SK-N-MC (cell line): ENCODE measurements around the gene AGPAT3.

Experiments
- DNase-seq: peaks from one replicate; pipeline ENCODE4 v3.0.0-alpha.2; 2011; ENCODE audit warnings: low read depth, low spot score
- H3K27ac ChIP-seq: fragments of 200-600 bp; sonication (generic); 2 replicates; pipeline ENCODE4 v1.5.1; 2016; ENCODE audit warnings: mixed run types
- H3K36me3 ChIP-seq: fragments of 200-600 bp; sonication (generic); 2 replicates; pipeline ENCODE4 v1.6.1; 2017; ENCODE audit warnings: antibody characterized with exemption, low read length, mixed read lengths; ENCODE audit not compliant: insufficient read depth
- H3K4me3 ChIP-seq: fragments of 200-600 bp; sonication (generic); 2 replicates; pipeline ENCODE4 v1.5.1; 2016
- H3K9ac ChIP-seq: fragments of 200-600 bp; sonication (generic); 2 replicates; pipeline ENCODE4 v1.8.0; 2017; ENCODE audit warnings: mixed run types, mixed read lengths; ENCODE audit not compliant: insufficient read length
- H3K9me3 ChIP-seq: fragments of 200-600 bp; sonication (generic); 2 replicates; pipeline ENCODE4 v1.6.1; 2017; ENCODE audit warnings: low read depth, mild to moderate bottlenecking, antibody characterized with exemption, low read length, moderate library complexity, mixed read lengths
- EZH2 ChIP-seq: fragments of 200-600 bp; sonication (generic); IDR thresholded peaks from one replicate; pipeline ENCODE4 v1.6.1; 2017; ENCODE audit warnings: antibody characterized with exemption
- FOXP2 ChIP-seq: optimal IDR thresholded peaks from 2 replicates; pipeline ENCODE3; 2011; ENCODE audit warnings: mild to moderate bottlenecking, moderate library complexity; ENCODE audit not compliant: insufficient read depth; ENCODE audit errors: extremely low read length, control extremely low read depth
- POLR2AphosphoS5 ChIP-seq: IDR thresholded peaks from 2 replicates; pipeline ENCODE4 v1.6.1; 2012; ENCODE audit warnings: mild to moderate bottlenecking, low read depth, low read length, borderline replicate concordance

Gene AGPAT3

DNA sequence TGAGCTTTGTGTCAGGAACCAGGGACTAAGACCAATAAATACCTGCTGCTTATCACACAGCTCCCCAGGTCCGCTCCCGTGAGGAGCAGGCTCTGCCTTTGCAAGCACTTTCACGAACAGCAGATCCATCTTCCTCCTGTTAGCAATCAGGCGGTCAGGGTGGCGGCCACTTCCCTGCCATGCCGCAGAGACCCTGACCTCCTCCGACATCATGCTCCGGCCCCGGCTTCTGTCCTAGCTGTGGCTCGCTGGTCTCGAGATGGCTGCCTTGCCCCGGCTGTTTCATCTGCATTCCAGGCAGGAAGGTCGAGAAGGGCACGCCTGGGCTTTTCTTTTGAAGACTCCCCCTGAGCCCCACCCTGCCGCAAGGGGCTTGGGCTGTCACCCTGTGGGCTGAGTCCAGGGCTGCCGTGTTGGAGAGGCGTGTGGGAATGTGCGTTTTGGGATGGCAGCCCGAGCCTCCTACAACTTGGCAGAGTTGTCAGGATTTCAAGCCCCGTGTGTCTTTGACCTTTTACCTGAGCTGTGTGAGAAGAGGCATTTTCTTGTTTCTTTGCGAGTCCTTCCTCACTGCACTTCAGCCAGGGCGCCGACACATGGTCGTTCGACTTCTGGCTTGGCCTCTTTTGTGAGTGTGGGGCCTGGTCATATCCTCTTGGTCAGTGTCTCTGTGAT lies 59.5 kb downstream of the AGPAT3 start:
- Histone ChIP-seq H3K27ac (no peak overlapping the region), H3K36me3 (peaks cover 5% of the 10 kb centered on the region; the same call in 1 of the 2 replicates), H3K9ac (no peak overlapping the region), H3K4me3 (no peak overlapping the region), H3K9me3 (no peaks in the 10 kb centered on the region)
- TF ChIP-seq EZH2: no peak
- no peak for TF ChIP-seq POLR2AphosphoS5
- TF ChIP-seq FOXP2: no peak
- no peak for DNase-seq

DNA sequence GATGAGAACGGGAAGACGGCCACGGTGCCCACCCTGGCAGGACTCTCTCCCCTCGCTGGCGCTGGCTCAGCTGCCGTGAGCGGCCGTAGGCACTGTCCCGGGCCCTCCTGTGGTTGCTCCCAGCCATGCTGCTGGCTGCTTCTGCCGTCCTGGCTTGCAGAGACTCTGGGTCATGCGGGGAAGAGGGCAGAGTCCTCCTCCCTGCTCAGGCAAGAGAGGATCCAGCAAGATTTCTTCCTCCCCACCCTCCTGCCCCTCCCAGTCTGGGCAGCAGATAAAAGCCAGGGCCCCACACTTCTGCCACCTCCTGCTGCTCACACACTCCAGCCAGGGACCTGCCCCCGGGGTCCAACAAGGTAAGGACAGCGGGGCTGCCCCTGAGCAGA lies 60.1 kb downstream of the AGPAT3 start:
- TF ChIP-seq POLR2AphosphoS5 (no peak), FOXP2 (no peak), EZH2 (no peak)

DNA sequence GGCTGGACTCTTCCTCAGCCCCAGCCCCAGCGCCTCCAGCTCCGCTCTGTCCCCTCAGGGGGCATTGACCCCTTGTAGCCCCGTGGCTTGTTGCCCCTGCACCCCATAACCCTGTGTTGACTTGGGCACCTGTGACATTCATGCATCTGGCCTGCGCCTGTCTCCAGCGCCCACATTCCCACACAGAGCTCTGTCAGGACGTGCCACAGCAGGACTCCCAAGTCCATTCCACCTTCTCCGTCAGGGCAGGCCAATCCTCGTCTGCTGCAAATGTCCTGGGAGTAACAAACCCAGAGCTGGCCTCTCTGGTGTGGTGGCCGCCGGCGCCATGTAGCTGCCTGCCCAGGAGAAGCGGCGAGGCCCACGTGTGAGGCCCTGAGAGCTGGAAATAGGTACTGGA lies 60.6 kb downstream of the AGPAT3 start:
- no peaks in the 10 kb centered on the region for H3K9me3 ChIP-seq
- H3K4me3 ChIP-seq: no peak overlapping the region
- no peak overlapping the region for H3K9ac ChIP-seq
- no peak for DNase-seq
- H3K27ac ChIP-seq: no peak overlapping the region
- H3K36me3 ChIP-seq: peaks cover 5% of the 10 kb centered on the region; the same call in 1 of the 2 replicates
- TF ChIP-seq EZH2: no peak
- TF ChIP-seq POLR2AphosphoS5: no peak
- no peak for TF ChIP-seq FOXP2

More for the DNA sequence above, 60.1 kb downstream of the AGPAT3 start:
- Histone ChIP-seq H3K9ac (no peak overlapping the region), H3K9me3 (no peaks in the 10 kb centered on the region), H3K4me3 (no peak overlapping the region), H3K27ac (no peak overlapping the region), H3K36me3 (peaks cover 5% of the 10 kb centered on the region; the same call in 1 of the 2 replicates)
- DNase-seq: no peak

DNA sequence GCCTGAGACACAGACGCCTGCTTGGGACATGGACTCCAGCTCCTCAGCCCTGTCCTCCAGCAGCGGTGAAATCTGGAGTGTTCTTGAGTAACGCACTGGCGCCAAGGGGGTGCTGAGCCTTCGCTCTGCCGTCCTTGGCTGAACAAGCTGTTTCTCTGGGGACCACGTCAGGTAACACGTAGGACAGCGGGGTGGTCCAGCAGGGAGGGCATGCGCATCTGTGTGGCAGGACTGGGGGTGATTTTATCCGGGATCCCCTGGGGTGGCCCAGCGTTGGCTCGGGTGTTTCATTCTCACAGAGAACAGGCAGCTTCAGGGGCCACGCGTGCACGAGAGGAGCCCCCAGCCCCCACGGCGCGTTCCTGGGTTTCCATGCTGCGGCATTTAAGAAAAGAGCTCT lies 61.2 kb downstream of the AGPAT3 start:
- peaks cover 5% of the 10 kb centered on the region; the same call in 1 of the 2 replicates for H3K36me3 ChIP-seq
- TF ChIP-seq FOXP2 (no peak), EZH2 (no peak), POLR2AphosphoS5 (no peak)
- H3K9me3 ChIP-seq: no peaks in the 10 kb centered on the region
- H3K27ac ChIP-seq: no peak overlapping the region
- no peak for DNase-seq
- H3K9ac ChIP-seq: no peak overlapping the region
- no peak overlapping the region for H3K4me3 ChIP-seq

DNA sequence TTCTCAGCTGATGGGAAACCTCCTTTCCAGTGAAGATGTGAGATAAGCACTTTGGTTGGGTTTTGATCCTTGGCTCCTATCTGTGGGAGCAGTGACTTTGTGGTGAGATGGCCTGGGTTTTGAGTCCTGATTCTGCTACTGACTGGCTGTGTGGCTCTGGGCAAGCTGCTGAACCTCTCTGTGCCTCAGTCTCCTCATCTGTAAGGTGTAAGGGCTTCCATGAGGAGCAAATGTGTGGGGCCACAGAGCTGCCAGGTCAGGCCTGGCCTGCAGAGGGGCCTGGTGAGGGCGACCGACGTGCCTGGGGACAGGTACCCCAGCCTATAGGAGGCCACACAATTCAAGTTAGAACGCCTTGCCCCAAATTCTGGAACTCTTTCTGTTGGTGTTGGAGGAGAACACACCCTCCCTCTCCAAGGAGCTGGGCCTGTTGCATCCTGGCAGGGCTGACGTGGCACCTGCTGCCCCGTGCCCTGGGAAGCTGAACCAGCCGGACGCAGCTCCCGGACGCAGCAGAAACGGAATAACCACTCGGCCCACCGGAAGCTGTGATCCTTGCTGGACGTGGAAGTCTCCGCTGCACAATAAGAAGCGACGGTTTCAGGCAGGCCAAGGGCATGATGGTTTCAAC lies 62.7 kb downstream of the AGPAT3 start:
- H3K9ac ChIP-seq: no peak overlapping the region
- H3K9me3 ChIP-seq: no peaks in the 10 kb centered on the region
- no peak overlapping the region for H3K27ac ChIP-seq
- no peak for DNase-seq
- H3K4me3 ChIP-seq: no peak overlapping the region
- no peak for TF ChIP-seq EZH2
- TF ChIP-seq FOXP2: no peak
- TF ChIP-seq POLR2AphosphoS5: no peak
- peaks cover 5% of the 10 kb centered on the region; the same call in 1 of the 2 replicates for H3K36me3 ChIP-seq

DNA sequence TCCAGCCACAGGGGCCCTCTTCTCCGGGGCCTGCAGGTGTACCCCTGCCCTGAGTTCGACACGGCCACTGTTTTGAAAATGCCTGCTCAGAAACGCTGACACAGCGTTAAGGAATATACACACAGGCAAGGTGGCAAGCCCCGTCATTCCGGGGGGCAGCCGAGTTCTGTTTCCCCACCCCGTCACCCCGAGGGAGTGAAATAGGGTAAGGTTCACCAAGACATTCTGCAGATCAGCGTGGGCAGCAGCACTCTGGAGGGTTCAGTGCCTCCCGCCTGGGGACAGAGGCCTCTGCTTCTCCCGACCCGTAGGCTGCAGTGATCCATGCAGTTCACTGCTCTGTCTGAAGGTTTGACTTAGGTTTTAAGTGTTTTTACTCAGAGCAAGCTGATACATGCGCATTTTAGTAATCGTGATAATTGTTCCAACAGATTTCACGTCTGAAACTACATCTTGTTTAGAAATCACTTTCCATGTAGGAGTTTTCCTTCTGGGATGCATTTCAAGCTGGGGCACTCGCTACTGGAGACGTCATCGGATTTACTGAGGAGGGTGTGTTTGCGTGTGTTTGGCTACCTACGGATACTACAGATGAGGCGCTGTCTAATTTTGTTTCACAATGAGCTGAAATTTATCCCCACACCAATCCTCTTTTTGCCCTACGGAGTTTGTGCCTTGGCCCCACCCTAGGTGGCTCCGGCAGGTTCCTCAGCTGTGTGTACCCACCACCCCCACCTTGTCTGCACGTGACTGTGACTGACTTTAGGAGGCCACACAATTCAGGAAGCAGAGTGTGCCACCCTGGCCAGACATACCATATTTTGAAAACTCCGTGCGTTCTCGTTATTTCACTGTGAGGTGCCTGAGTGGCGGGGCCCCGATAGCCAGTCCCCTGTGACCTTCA lies 63.5 kb downstream of the AGPAT3 start:
- no peak for DNase-seq
- H3K27ac ChIP-seq: no peak overlapping the region
- no peak for TF ChIP-seq POLR2AphosphoS5
- no peak for TF ChIP-seq FOXP2
- H3K9ac ChIP-seq: no peak overlapping the region
- H3K36me3 ChIP-seq: peaks cover 5% of the 10 kb centered on the region; the same call in 1 of the 2 replicates
- H3K4me3 ChIP-seq: no peak overlapping the region
- H3K9me3 ChIP-seq: no peaks in the 10 kb centered on the region

DNA sequence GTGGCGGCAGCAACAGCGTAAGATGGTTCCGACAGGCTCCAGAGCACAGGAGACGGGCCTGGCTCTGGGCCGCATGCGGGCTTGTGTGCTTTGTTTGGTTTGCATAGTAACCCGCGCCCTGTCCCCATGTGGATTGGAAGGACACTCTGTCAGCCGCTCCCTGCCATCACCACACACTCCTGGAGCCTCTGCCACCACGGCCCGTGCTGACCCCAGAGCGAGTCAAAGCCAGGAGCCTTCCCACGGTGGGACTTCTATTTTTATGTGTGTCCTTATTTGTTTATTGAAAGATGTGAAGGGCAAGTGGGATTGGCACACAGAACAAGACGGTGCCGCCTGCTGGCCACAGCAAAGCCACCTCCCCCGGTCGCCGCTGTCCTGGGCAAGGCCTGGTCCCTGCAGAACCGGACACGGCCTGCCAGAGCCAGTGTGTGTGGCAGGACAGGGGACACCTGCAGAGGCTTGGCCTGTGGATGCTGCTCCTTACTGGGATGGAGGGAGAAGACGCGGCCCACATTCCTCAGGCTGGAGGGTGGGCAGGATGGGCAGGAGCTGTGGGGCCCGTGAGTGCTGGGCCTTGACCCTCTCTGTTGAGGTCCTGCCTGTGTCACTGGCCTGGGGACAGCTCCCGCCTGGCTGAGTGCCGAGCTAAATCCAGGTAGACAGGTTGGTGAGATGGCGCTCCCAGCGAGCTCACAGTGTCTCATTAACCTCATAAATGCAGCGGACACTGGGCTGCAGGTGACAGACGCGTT lies 64.4 kb downstream of the AGPAT3 start:
- TF ChIP-seq POLR2AphosphoS5 (no peak), EZH2 (no peak), FOXP2 (no peak)
- no peak overlapping the region for H3K9ac ChIP-seq
- no peak overlapping the region for H3K4me3 ChIP-seq
- peaks cover 3% of the 10 kb centered on the region; the same call in 1 of the 2 replicates for H3K36me3 ChIP-seq
- no peaks in the 10 kb centered on the region for H3K9me3 ChIP-seq
- H3K27ac ChIP-seq: no peak overlapping the region
- no peak for DNase-seq
